Measurements from ENCODE around the gene GFY. TPM values are rescaled to one million over a fixed set of nuclear protein-coding genes. Genes with fewer than 3 reads are reported as not detected.

GFY gene
- polyA plus RNA-seq, 3 donors, result not detected

GRCh38 chr19:49438261-49438660 lies 13.1 kb downstream of the GFY start:
- Histone ChIP-seq H3K79me2 (ENCODE audit: insufficient read depth, low read length) (no peaks in the 10 kb centered on the region), H4K20me1 (ENCODE audit: insufficient read depth, low read length) (no peaks in the 10 kb centered on the region), H2AFZ (ENCODE audit: insufficient read depth, low read depth, low read length, poor library complexity, severe bottlenecking) (no peak overlapping the region), H3K27me3 (ENCODE audit: control insufficient read depth in 2 of 2, insufficient read depth in 2 of 2, low read length in 2 of 2) (peaks cover 72 to 92% of the 10 kb centered on the region in 2 donors), H3K4me2 (replicated peaks; ENCODE audit: extremely low read depth, low read length, poor library complexity, severe bottlenecking) (no peak overlapping the region), H3K27ac (ENCODE audit: low read depth in 1 of 2, low read length in 2 of 2) (no peak overlapping the region), H3K9me3 (replicated peaks in 1 of 2; ENCODE audit: control insufficient read depth in 1 of 2, insufficient read depth in 1 of 2, low read length in 2 of 2) (peaks cover 0 to 38% of the 10 kb centered on the region in 2 donors), H3K36me3 (replicated peaks in 1 of 2; ENCODE audit: control insufficient read depth in 1 of 2, insufficient read depth in 2 of 2, low read length in 2 of 2) (no peaks in the 10 kb centered on the region), H3K9ac (ENCODE audit: insufficient read depth, low read length, poor library complexity, severe bottlenecking) (no peak overlapping the region), H3K4me3 (replicated peaks in 1 of 3; ENCODE audit: low read depth in 2 of 3, low read length in 3 of 3) (no peak overlapping the region), H3K4me1 (ENCODE audit: control insufficient read depth in 1 of 2, insufficient read depth in 2 of 2, low read length in 2 of 2) (peaks cover 22 to 24% of the 10 kb centered on the region in 2 donors)
- Mint-ChIP-seq H3K4me3 (peak overlapping the region in 1 of 2 donors; percentile 59), H3K27me3 (ENCODE audit: low read depth in 3 of 3) (peaks cover 90 to 96% (median 93%) of the 10 kb centered on the region in 3 donors), H3K36me3 (peaks cover 10 to 19% of the 10 kb centered on the region in 2 donors), H3K4me1 (peaks cover 32% of the 10 kb centered on the region), H3K27ac (no peak overlapping the region), H3K9me3 (peaks cover 0 to 47% (median 31%) of the 10 kb centered on the region in 7 donors)
- TF ChIP-seq, protein P1, sequence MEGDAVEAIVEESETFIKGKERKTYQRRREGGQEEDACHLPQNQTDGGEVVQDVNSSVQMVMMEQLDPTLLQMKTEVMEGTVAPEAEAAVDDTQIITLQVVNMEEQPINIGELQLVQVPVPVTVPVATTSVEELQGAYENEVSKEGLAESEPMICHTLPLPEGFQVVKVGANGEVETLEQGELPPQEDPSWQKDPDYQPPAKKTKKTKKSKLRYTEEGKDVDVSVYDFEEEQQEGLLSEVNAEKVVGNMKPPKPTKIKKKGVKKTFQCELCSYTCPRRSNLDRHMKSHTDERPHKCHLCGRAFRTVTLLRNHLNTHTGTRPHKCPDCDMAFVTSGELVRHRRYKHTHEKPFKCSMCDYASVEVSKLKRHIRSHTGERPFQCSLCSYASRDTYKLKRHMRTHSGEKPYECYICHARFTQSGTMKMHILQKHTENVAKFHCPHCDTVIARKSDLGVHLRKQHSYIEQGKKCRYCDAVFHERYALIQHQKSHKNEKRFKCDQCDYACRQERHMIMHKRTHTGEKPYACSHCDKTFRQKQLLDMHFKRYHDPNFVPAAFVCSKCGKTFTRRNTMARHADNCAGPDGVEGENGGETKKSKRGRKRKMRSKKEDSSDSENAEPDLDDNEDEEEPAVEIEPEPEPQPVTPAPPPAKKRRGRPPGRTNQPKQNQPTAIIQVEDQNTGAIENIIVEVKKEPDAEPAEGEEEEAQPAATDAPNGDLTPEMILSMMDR (IDR thresholded peaks at IDR 0.05), result no peak
- DNase-seq, result no peak
- 8% methylated on average over 2 of the region's 6 CpGs for WGBS (ENCODE audit: insufficient coverage)
- intact Hi-C loops (cut with micrococcal nuclease), result loop anchor here in 1 of 2 donors (10.0 kb wide), 1 partner anchor 173 kb away; no protein-coding TSS in a partner anchor

DNA sequence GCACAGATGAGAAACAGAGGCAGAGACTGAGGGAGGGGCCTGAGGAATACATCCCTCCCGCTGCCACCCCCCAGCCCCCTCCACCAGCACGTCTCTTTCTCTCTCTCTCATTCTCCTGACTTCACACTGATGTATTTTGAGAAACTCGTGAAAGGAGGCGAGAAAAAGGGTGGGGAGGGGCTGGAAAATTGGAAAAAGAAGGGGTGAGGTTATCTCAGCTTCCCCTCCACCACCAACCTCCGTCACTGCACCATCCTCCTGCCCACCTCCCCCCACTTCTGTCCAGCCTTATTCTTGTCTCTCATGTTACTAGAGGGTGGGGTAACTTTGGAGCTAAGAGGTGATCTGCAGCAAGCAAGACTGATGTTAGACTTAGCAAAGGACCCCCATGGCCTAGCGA lies 14.6 kb downstream of the GFY start:
- Mint-ChIP-seq H3K27me3 (ENCODE audit: low read depth in 3 of 3) (peaks cover 74 to 81% (median 77%) of the 10 kb centered on the region in 3 donors), H3K4me1 (peaks cover 36% of the 10 kb centered on the region), H3K9me3 (peaks cover 0 to 38% (median 28%) of the 10 kb centered on the region in 7 donors), H3K4me3 (peak overlapping the region in 1 of 2 donors; percentile 67), H3K27ac (no peak overlapping the region), H3K36me3 (peaks cover 10 to 17% of the 10 kb centered on the region in 2 donors)
- TF ChIP-seq, protein P1 (IDR thresholded peaks at IDR 0.05), result no peak
- Histone ChIP-seq H3K4me1 (ENCODE audit: control insufficient read depth in 1 of 2, insufficient read depth in 2 of 2, low read length in 2 of 2) (peaks cover 30 to 39% of the 10 kb centered on the region in 2 donors), H3K9me3 (replicated peaks in 1 of 2; ENCODE audit: control insufficient read depth in 1 of 2, insufficient read depth in 1 of 2, low read length in 2 of 2) (peaks cover 0 to 31% of the 10 kb centered on the region in 2 donors), H3K27ac (ENCODE audit: low read depth in 1 of 2, low read length in 2 of 2) (no peak overlapping the region), H3K9ac (ENCODE audit: insufficient read depth, low read length, poor library complexity, severe bottlenecking) (no peak overlapping the region), H3K4me2 (replicated peaks; ENCODE audit: extremely low read depth, low read length, poor library complexity, severe bottlenecking) (no peak overlapping the region), H3K79me2 (ENCODE audit: insufficient read depth, low read length) (no peaks in the 10 kb centered on the region), H4K20me1 (ENCODE audit: insufficient read depth, low read length) (no peaks in the 10 kb centered on the region), H3K36me3 (replicated peaks in 1 of 2; ENCODE audit: control insufficient read depth in 1 of 2, insufficient read depth in 2 of 2, low read length in 2 of 2) (no peaks in the 10 kb centered on the region), H2AFZ (ENCODE audit: insufficient read depth, low read depth, low read length, poor library complexity, severe bottlenecking) (no peak overlapping the region), H3K27me3 (ENCODE audit: control insufficient read depth in 2 of 2, insufficient read depth in 2 of 2, low read length in 2 of 2) (peaks cover 67 to 76% of the 10 kb centered on the region in 2 donors), H3K4me3 (replicated peaks in 1 of 3; ENCODE audit: low read depth in 2 of 3, low read length in 3 of 3) (no peak overlapping the region)
- DNase-seq, result no peak
- WGBS (ENCODE audit: insufficient coverage), result 88% methylated on average over 1 of the region's 6 CpGs
- intact Hi-C loops (cut with micrococcal nuclease), result loop anchor here (5.0 to 10.0 kb wide), 2 partner anchors 48 to 175 kb away; no protein-coding TSS in a partner anchor

Data from CD14-positive monocyte (primary cell).